ENCODE data around the gene FOXN4. TPM values are rescaled to one million over a fixed set of nuclear protein-coding genes. Genes with fewer than 3 reads are reported as not detected.
A peak's percentile ranks its signal among the peaks of the same experiment; 100 is the strongest.

The FOXN4 gene
- total and polyA plus RNA-seq, 2 of the 13 experiments (the other 11 are each of a cell fraction or from before 2014, with no cell fraction given) = 0.11 TPM; not detected in 1

GRCh38 chr12:109295764-109296425, 13.2 kb downstream of the FOXN4 start:
- Histone ChIP-seq H3K9me3 (ENCODE audit: low read length) (no peaks in the 10 kb centered on the region), H3K27ac (ENCODE audit: extremely low read length, insufficient read depth, low read length) (no peak overlapping the region), H4K20me1 (ENCODE audit: insufficient read depth, low read length) (no peaks in the 10 kb centered on the region), H3K4me1 (ENCODE audit: insufficient read depth, low read length) (peaks cover 7% of the 10 kb centered on the region), H3K9ac (ENCODE audit: insufficient read depth, low read depth, low read length) (no peak overlapping the region), H2AFZ (ENCODE audit: low read length) (no peak overlapping the region), H3K27me3 (ENCODE audit: control insufficient read depth in 1 of 2, insufficient read depth in 2 of 2, low read length in 2 of 2) (peaks cover 0 to 4% of the 10 kb centered on the region in 2 experiments; a peak in 1 of 5 replicates), H3K4me2 (ENCODE audit: low read depth, low read length) (no peak overlapping the region), H3K36me3 (replicated peaks in 1 of 2; ENCODE audit: control insufficient read depth in 1 of 2, insufficient read depth in 2 of 2, low read length in 2 of 2) (no peaks in the 10 kb centered on the region), H3K4me3 (replicated peaks in 1 of 3; ENCODE audit: insufficient read depth in 1 of 3, low read depth in 2 of 3, low read length in 3 of 3) (no peak overlapping the region), H3K79me2 (ENCODE audit: insufficient read depth, low read length) (no peaks in the 10 kb centered on the region)
- FAIRE-seq (no peak), ATAC-seq (no peak), DNase-seq (ENCODE audit: low spot score) (no peak)
- intact Hi-C loops (cut with micrococcal nuclease; ENCODE audit: unreplicated experiment) (no loop called here), in situ Hi-C loops (cut with HindIII; ENCODE audit: extremely low pct_ligation_motif_present, low pct_unique_long_range_greater_than_20kb) (no loop called here)
- WGBS (ENCODE audit: low lambda C conversion rate) = 70% methylated on average over 13 of the region's 13 CpGs
- ChIA-PET CTCF (ENCODE audit: low intra/inter-chr PET ratio, low total read pairs) (no interaction called here), POLR2A (no interaction called here)
- peak; percentile 86 for TF ChIP-seq ZNF629 (CRISPR knock-in tag; conservative IDR thresholded peaks at IDR 0.05)
- TF ChIP-seq ZNF232 (CRISPR knock-in tag; IDR thresholded peaks at IDR 0.05; ENCODE audit: borderline replicate concordance) = no peak
- no peak for TF ChIP-seq SNAPC4 (CRISPR knock-in tag; IDR thresholded peaks at IDR 0.05)
- BruUV-seq (replicated peaks) = no TSS peak
